Ishikawa (cell line): ENCODE results near the gene NR2E1.

Source experiments
- CEBPB ChIP-seq: IDR thresholded peaks from 2 replicates; pipeline ENCODE4 v1.6.1; 2012
- CREB1 ChIP-seq: IDR thresholded peaks from 2 replicates; pipeline ENCODE4 v1.6.1; 2012; ENCODE audit warnings: low read depth
- EGR1 ChIP-seq: IDR thresholded peaks from 2 replicates; pipeline ENCODE4 v1.6.1; 2012
- EP300 ChIP-seq: IDR thresholded peaks from 2 replicates; pipeline ENCODE4 v1.6.1; 2012; ENCODE audit warnings: borderline replicate concordance
- FOXM1 ChIP-seq: IDR thresholded peaks from 2 replicates; pipeline ENCODE4 v1.6.1; 2012; ENCODE audit warnings: low read depth, borderline replicate concordance
- MAX ChIP-seq: IDR thresholded peaks from 2 replicates; pipeline ENCODE4 v1.6.1; 2012
- NFIC ChIP-seq: IDR thresholded peaks from 2 replicates; pipeline ENCODE4 v1.6.1; 2012
- RAD21 ChIP-seq: IDR thresholded peaks from 2 replicates; pipeline ENCODE4 v1.6.1; 2012; ENCODE audit warnings: low read depth
- TAF1 ChIP-seq: IDR thresholded peaks from 2 replicates; pipeline ENCODE4 v1.6.1; 2012; ENCODE audit warnings: low read depth, mild to moderate bottlenecking
- TCF12 ChIP-seq: IDR thresholded peaks from 2 replicates; pipeline ENCODE4 v1.6.1; 2012; ENCODE audit warnings: low read depth
- TEAD4 ChIP-seq: IDR thresholded peaks from 2 replicates; pipeline ENCODE4 v1.6.1; 2012
- YY1 ChIP-seq: IDR thresholded peaks from 2 replicates; pipeline ENCODE4 v1.6.1; 2012; ENCODE audit warnings: low read depth
- ZBTB7A ChIP-seq: IDR thresholded peaks from 2 replicates; pipeline ENCODE4 v1.6.1; 2012; ENCODE audit warnings: low read depth
- TF ChIP-seq, protein P1 (sequence below): IDR thresholded peaks from 2 replicates; pipeline ENCODE4 v1.6.1; 2012; ENCODE audit warnings: low read depth, mild to moderate bottlenecking
- TF ChIP-seq, protein P2 (sequence below): IDR thresholded peaks from 2 replicates; pipeline ENCODE4 v1.6.1; 2012

NR2E1 gene

DNA sequence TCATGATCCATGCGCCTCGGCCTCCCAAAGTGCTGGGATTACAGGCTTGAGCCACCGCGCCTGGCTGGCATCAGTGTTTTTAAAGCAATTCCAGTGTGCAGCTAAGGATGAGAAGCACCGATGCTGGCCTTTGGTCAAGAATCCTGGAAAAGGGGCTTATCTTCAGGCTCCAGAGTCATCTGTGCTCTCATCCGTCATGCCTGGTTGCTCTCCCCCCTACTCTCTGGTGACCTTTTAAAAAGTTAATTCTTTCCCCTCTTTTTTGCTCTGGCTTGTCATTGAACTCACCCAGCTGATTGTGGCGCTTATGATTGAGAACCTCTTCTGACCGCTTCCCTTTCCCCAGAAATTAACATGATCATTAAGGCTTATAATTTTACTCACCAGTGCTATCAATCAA is 28.7 kb downstream of the NR2E1 start:
- TF ChIP-seq EGR1 (no peak), TEAD4 (no peak), ZBTB7A (no peak), NFIC (no peak), TCF12 (no peak), CEBPB (no peak), FOXM1 (no peak), MAX (no peak), CREB1 (no peak), EP300 (no peak), YY1 (no peak), RAD21 (no peak), TAF1 (no peak)
- TF ChIP-seq, protein P1, sequence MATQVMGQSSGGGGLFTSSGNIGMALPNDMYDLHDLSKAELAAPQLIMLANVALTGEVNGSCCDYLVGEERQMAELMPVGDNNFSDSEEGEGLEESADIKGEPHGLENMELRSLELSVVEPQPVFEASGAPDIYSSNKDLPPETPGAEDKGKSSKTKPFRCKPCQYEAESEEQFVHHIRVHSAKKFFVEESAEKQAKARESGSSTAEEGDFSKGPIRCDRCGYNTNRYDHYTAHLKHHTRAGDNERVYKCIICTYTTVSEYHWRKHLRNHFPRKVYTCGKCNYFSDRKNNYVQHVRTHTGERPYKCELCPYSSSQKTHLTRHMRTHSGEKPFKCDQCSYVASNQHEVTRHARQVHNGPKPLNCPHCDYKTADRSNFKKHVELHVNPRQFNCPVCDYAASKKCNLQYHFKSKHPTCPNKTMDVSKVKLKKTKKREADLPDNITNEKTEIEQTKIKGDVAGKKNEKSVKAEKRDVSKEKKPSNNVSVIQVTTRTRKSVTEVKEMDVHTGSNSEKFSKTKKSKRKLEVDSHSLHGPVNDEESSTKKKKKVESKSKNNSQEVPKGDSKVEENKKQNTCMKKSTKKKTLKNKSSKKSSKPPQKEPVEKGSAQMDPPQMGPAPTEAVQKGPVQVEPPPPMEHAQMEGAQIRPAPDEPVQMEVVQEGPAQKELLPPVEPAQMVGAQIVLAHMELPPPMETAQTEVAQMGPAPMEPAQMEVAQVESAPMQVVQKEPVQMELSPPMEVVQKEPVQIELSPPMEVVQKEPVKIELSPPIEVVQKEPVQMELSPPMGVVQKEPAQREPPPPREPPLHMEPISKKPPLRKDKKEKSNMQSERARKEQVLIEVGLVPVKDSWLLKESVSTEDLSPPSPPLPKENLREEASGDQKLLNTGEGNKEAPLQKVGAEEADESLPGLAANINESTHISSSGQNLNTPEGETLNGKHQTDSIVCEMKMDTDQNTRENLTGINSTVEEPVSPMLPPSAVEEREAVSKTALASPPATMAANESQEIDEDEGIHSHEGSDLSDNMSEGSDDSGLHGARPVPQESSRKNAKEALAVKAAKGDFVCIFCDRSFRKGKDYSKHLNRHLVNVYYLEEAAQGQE: no peak
- TF ChIP-seq, protein P2, sequence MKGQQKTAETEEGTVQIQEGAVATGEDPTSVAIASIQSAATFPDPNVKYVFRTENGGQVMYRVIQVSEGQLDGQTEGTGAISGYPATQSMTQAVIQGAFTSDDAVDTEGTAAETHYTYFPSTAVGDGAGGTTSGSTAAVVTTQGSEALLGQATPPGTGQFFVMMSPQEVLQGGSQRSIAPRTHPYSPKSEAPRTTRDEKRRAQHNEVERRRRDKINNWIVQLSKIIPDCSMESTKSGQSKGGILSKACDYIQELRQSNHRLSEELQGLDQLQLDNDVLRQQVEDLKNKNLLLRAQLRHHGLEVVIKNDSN: no peak

- TF ChIP-seq CREB1 (no peak), TAF1 (no peak), FOXM1 (no peak), EP300 (no peak), NFIC (no peak)
- TF ChIP-seq, protein P1: no peak
These were observed 29.4 kb downstream of the NR2E1 start for GRCh38 chr6:108195209-108195608.

DNA sequence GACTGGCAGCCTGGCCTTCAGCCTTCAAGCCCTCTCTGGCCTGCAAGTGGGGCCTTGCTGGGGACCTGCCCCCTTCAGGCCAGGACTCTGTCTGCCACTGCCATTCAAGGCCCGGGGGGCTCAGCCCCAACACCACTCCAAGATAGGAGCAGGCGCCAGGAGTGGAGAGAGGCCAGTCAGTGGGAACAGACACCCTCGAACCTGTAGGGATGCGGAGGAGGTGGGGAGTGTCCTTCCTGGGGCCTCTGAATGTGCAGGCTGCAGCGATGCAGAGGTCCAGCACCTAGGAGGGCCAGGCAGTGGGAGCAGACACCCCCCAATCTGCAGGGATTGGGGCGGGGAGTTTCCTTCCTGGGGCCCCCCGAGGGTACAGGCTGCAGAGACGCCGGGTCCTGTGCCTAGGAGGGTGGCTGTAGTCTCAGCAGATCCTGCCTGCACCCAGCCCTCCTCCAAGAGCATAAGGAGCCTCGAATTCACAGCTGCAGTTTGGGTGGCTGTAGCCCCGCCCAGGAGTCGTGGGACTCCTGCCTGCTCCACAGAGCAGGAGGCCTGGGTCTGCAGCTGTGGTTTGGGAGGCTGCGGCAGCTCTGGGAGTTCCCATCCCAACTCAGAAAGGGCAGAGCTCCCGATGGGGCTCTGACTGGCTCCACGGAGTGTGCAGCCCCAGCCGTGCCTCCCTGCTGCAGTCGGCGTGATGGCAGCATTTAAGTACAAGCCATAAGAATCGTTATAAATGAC is 33.1 kb downstream of the NR2E1 start:
- TF ChIP-seq EGR1 (no peak), EP300 (no peak), TCF12 (no peak), CEBPB (no peak), ZBTB7A (no peak), MAX (no peak), CREB1 (no peak), YY1 (no peak), NFIC (no peak), TEAD4 (no peak), RAD21 (no peak), TAF1 (no peak), FOXM1 (no peak)
- TF ChIP-seq, protein P1: no peak
- TF ChIP-seq, protein P2: no peak

- TF ChIP-seq TCF12 (no peak), TAF1 (no peak), CREB1 (no peak), YY1 (no peak), NFIC (no peak), CEBPB (no peak), FOXM1 (no peak), EGR1 (no peak), TEAD4 (no peak), RAD21 (no peak)
- TF ChIP-seq, protein P1: no peak
These were observed 34.4 kb downstream of the NR2E1 start for GRCh38 chr6:108200186-108200585.
